Hypothalamus (tissue), 51 donors: ENCODE measurements around the gene ELN.
"Not testable (repeated sequence)": the region's sequence is repeated elsewhere in the genome, so short reads cannot be mapped to it uniquely, and the experiment has no call there.

Source experiments
- DNase-seq, 51 donors: peaks; one replicate each; lab custom pipeline; 2025; lab: John Stamatoyannopoulos, UW

ELN gene

DNA sequence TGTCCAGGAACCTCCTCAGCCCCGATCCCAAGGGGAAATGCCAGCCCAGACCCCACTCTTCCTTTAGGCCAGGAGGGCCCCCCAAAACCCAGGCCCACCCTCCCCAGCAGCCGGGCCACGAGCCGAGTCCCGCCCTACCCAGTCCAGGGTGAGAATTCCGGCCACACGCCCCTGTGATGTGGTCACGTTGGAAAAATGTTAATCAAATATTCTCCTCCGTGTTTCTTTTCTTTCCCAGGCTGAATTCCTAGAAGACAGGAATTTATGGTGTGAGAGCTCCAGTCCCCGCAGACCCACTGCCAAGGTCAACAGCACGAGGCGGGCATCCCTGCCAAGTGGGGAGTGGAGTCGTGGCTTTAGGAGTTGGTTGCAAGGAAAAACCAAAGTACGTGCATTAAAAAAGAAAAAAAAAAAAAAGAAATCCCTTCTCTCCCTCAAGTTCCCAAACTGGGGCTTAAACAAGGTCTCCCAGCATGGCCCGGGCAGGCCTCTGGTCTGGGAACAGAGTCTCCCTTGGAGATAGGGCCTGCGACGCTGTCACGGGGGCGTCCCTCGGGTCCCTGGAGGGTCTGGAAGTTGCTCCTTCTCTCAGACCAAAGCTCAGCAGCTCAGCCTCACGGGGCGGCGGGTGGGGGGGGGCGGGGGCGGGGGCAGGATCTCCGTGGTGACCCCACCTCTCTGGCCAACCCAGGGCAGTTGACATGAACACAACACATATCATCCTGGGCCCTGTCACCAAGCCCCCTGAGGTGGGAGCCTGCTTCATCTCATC lies 28.1 kb upstream of the ELN start:
- DNase-seq, result no peak

DNA sequence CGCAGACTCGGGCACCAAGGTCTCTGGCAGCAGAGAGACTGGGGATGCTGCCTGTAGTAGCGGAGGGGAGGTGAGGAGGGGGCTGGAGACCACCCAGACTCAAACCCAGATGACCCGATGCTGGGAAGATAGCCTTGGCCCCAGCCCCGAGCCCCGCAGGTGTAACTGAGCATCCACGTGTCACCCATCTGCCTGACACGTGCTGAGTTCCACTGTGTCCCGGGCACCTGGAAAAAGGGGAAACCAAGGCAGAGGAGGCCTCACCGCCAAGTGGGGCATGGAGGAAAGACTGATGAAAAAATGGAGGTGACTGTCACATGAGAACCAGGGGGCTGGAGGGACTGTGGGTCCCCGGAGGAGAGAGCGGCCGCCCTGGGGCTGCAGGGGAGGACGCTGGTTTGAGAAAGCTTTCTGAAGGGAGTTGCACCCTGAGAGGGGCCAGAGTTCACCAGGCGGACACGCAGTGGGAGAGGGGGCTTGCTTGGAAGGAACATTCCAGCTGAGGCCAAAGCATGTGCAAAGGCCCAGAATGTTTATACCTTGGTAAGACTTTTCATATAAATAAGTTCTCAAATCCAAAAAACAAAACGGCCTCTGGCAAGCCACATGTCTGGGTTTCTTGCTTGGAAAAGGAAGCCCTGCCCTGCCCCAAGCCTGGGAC lies 27.4 kb upstream of the ELN start:
- DNase-seq, result no peak

DNA sequence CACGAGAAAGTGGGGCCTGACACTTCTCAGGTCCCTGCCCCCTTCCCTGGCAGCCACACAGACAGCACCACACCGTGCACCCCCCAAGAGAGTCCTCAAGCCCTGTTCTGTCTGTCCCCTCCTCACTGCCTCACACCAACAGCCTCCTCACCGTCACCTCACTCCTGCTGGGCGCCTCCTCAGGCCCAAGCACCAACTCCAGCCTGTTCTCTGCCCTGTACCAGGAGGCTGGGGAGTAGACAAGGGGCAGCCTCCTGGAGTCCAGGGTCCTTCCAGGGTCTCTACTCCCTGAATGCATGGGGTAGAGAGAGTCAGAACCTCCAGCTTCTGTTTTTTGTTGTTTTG lies 26.9 kb upstream of the ELN start:
- no peak for DNase-seq

DNA sequence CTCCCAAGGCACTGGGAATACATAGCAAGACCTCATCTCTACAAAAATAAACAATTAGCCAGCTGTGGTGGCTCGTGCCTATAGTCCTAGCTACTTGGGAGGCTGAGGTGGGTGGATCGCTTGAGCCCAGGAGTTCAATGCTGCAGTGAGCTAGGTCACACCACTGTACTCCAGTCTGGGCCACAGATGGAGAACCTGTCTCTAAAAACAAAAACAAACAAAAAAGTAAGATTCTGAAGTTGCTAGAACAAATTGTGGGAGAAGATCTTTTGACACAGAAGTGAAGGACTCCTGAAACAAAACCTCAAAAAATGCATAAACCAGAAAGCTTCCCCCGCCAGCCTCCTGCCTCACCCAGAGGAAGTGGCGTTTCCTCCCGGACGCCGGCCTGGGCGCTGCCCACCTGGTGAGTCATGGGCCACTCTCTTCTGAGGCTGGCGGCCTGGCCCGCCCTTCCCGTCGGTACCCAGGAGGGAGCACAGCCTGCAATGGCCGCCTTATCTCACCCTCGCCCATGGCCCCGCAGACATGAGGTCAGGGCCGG lies 25.4 kb upstream of the ELN start:
- no peak for DNase-seq

DNA sequence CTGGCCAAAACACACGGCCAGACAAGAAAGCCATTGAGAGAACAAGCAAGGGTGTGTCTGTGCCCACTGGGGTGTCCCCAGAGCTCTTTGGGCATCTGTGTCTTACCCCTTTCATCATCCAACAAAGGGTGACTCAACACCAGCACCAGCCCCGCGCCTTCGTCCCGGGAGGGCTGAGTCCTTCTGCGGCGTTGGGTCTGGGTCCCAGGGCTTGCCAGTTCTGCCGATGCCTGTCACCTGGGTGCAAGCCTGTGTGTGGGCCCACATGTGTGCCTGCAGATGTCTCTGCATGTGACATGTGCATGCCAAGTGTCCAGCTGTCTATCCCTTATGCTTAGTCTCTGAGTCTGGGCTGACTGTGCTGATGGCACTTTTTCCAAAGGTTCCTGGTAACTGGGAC lies 24.4 kb upstream of the ELN start:
- peak in 1 of 51 donors; percentile 40 for DNase-seq

DNA sequence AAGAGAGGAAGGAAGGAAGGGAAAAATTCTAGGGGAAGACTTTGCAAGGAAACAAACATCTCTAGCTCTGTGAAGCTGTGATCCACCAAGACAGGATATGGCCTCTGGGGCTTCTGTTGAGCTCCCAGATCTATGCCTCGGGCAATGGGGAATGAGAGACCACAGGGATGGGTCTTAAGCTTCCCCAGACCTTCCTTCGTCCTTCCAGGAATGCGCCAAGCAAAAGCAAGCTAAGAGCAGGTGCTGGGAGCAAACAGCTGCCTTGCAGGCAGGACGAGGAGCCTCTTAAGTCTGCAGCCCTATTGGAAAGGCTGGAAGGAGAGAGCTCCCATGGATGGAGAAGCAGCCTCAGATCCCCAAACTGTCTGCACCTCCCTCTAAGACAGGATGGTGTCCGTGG lies 21.9 kb upstream of the ELN start:
- DNase-seq, result no peak

DNA sequence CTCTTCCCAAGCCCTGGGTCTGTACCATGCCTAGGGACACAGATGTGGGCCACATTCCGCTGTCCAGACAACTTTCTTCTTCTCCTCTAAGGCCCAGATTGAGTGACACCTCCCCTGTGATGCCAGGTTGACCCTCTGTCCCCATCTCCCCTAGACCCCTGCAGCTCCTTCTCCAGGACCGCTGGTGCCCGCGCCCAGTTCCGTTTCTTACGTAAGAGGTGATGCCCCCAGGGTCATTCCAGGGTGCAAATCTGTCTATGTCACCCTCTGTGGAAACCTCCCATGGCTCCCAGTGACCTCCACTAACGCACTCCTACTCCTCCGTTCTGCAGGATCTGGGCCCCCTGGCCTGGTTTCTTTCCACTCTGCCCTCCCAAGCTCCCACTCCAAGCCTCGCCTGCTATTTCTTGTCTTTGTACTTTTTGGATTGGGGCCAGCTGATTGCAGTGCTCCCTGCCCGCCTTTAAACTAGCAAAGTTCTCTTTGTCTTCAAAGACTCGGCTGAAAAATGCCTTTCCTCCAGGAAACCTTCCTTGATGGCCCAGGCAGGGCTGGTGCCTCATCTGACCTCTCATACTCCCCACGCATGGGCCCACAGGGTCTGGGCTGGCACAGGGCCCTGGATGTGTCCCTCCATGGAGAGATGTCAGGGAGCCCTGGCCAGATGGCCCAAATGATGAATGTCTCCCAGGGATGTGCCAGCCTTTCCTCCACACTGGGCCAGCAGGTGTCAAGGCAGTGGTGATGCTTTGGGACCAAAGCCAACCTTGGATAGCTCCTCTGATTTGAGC lies 21.3 kb upstream of the ELN start:
- no peak for DNase-seq

DNA sequence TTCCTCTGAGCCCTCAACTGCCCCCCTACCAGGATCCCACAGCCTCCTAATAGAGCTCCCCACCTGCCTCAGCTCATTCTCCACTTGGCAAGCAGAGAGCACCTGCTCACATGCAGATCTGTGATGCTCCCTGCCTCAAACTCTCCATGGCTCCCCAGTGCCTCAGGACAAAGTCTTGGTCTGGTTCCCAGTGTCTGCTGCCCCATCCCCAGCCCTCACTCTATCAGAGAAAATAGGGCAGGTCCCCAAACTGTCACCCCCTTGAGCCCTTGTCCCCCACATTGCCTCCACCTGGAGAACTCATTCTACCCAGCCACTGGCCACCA lies 20.8 kb upstream of the ELN start:
- DNase-seq, result no peak

DNA sequence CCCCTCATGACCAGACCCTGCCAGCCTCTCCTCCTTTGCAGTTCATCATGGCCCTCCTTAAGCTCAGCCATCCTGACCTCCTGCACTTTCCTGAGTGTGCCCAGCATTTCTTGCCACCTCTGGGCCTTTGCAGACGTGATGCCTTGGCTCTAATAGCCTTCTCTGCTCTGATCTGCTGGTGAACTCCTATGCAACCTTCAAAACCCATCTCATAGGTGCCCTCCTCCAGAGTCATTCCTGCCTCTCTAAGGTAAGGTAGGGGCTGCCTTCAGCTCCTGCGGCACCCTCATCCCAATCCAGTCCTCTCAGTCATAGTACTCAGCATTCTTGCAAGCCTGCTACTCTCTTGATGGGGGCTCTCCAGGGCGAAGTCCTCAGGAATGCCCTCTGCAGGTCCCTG lies 19.3 kb upstream of the ELN start:
- no peak for DNase-seq

DNA sequence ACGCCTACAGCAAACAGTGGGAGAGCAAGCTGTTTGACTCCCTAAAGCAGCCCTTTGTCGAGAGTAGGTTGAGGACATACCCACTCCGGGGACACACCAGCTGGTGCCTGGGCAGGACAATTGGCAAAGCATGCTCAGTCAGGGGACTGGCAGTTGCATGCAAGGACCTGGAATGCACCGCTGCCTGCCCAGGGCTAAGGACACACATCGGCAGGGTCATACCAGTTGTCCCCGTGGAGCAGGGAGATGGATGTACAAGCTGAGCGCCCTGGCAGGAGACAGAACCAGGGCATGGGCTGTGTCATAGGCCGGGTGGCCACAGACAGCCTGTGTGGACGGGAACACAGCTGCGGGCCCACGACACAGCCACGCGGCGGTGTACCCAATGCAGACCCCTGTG lies 18.3 kb upstream of the ELN start:
- no peak for DNase-seq

DNA sequence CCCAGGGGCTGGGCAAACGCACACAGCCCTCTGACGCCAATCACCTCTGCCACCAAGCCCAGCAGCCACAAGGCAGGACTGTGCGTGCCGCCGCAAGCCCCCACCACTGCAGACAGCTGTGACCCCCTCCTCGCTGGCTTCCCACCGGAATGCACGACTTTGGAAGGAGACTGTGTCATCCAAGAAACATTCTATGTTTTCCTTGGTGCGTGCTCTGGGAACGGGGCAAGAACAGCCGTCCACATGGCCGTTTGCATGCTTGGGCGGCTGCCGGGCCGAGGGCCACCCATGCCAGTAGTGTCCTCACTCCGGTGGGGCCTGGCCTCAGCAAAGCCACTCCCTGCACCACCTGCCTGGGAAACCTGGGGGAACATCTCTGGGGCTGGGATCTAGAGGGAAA lies 17.6 kb upstream of the ELN start:
- no peak for DNase-seq

DNA sequence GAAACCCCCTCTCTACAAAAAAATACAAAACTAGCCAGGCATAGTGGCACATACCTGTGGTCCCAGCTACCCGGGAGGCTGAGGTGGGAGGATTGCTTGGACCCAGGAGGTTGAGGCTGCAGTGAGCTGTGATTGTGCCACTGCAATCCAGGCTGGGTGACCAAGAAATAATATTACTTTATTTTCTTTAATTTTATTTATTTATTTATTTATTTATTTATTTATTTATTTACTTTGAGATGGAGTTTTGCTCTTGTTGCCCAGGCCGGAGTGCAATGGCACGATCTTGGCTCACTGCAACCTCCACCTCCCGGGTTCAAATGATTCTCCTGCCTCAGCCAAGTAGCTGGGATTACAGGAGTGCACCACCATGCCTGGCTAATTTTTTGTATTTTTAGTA lies 16.6 kb upstream of the ELN start:
- DNase-seq, result not testable (repeated sequence)

DNA sequence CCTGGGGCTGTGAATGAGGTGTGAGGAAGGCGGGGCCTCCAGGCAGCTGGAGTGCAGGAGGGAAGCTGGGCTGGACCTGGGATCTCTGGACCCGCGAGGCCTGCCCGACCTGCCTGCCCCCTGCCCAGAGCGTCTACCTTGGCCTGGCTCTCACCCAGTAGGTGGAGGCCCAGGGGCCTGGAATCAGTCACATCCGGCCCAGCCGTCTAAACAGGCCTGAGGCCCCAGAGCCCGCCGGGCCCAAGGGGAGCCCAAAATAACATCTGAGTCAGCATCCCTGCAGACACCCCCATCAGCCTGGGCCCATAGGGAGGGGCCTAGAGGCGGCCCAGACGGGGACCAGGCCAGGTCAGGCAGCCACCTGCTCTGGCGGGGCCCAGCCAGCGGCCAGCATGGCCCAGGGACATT lies 15.1 kb upstream of the ELN start:
- no peak for DNase-seq

DNA sequence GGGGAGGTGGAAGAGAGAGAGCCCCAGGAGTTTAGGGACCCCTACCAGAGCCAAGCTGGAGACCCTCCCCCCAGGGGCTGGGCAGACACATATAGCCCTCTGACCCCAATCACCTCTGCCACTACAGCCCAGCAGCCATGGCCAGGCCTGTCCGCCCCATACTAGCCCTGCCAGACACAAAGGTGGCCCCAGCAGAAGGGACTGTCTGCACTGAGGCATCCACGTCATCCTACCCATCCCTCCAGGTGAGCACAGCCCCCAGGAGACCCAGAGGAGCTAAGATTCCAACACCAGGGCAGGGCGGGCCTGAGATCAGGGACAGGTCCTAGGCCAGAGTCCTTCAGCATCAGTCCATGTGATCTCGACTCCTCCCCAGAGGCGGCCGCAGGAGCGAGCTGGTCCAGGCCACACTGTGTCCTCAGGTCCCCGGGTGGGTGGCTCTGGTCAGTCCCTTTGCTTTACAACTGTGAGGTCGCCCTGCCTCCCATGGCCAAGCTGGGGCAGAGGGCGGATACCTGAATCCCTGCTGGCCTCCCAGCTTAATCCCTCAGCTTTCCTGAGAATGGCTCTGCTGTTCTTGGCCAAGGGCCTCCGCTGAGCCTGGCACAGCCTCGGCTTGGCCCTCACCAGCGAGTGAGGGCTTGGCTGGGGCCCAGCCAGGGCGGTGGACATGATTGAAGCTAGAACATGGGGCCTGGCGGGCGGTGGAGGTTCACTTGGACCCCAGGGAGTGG lies 14.3 kb upstream of the ELN start:
- peak in 34 of 51 donors; percentile 5 to 78 (median 36) for DNase-seq

DNA sequence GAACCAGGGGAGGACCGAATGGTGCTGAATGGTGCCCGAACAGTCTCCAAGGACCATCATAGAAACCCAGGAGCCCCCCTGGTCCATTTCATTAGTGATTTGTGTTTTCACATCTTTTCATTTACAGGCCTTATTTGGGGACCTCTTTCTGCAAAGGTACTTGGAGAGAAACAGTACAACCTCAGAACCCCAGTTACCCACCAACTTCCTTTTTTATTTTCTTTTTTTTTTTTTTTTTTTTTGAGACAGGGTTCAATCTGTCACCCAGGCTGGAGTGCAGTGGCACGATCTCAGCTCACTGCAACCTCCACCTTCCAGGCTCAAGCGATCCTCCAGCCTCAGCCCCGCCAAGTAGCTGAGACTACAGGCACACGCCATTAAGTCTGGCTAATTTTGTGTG lies 13.0 kb upstream of the ELN start:
- DNase-seq, result no peak

DNA sequence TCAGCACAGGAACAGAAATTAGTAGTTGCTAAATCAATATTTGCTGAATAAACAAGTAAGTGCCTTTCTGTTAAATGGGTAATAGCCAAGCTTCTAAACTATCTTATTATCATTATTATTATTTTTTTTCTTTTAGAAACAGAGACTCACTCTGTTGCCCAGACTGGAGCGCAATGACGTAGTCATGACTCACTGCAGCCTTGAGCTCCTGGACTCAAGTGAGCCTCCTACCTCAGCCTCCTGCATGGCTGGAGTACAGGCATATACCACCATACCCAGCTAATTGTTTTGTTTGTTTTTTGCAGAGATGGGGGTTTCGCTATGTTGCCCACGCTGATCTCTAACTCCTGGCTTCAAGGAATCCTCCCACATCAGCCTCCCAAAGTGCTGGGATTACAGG lies 12.3 kb upstream of the ELN start:
- DNase-seq, result no peak

DNA sequence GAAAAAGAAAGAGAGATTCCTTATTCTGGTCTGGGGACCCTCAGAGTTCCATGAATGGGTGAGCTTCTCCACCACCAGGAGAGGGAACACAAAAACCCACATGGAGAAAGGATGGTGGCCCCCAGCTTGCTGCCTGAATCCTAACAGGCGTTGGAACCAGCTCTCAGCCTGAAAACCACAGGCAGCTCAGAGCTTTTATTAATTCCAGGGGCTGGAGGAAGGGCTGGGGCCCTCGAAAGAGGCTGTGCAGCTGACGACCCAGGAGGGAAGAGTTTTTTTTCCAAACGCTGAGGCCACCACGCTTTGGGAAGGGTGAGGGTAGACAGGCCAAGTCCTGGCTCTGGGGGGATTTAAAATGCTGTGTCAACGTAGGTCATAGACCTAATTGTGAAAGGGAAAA lies 10.8 kb upstream of the ELN start:
- DNase-seq, result no peak

DNA sequence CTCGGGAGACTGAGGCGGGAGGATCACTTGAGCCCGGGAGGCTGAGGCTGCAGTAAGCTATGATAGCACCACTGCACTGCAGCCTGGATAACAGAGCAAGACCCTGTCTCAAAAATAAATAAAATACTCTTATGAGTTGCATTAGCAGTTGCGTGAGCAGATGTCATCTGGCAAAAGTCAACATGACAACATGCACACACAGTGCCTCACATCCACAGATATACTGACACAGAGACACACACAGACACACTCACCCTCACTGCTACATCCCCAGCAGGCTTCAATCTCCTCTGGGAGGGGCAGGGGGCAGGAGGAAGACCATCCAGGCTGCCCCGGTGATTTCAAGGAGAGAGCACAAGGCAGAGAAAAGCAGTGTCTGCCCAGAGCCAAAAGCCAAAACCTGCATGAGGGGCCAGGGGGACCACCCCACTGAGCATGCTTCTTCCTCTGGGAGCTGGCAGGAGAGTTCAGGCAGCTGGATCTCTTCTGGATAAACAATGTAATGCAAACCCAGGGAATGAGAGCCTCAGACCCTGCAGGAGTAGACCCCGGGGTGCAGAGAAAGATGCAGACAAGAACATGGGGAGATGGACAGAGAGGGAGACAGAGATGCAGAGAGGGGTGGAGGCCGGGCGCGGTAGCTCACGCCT lies 9.6 kb upstream of the ELN start:
- DNase-seq, result no peak

DNA sequence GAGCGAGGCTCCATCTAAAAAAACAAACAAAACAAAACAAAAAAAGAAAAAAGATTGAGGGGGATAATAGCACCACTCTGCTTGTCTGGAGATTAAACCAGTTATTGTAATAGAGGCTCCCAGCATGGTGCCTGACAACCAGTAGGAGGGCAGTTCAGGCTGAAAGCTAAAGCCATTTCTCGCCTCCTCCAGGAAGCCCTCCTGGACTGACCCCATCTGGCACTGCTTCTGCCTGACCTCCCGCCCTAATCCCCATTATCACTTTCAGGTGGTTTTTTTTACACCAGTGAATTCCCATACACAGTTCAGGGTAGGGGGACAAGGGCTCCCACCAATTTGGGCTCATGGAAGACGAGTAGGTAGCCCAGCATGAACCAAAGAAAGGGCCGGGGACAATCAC lies 8.8 kb upstream of the ELN start:
- DNase-seq, result no peak

DNA sequence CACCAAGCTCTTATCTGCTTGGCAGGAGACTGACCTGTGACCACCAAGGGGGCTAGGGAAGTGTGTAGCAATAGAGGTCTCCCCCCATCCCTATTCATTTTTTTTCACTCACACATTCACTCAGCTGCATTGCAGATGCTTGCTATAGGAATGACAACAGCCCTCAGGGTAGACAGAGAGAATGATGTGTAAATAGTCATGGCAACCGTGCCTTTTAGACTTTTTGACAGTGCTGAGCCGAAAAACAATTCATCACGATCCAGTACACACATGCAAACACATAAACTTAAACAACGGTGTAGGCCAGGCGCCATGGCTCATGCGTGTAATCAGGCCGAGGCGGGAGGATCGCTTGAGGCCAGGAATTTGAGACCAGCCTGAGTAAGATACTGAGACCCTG lies 7.6 kb upstream of the ELN start:
- DNase-seq, result no peak
